Endodermal cell (in vitro differentiated cells): ENCODE results near the gene UBL4B. TPM values are rescaled to one million over a fixed set of nuclear protein-coding genes. Genes with fewer than 3 reads are reported as not detected.
A peak's percentile ranks its signal among the peaks of the same experiment; 100 is the strongest.

ENCODE experiments used
- DNase-seq: peaks from one replicate; pipeline ENCODE4 v3.0.0-alpha.2; 2017
- H3K27ac ChIP-seq: 2 replicates; pipeline ENCODE4 v1.5.1; 2013; ENCODE audit warnings: mild to moderate bottlenecking, low read depth, low read length, moderate library complexity
- H3K27me3 ChIP-seq: 2 replicates; pipeline ENCODE4 v1.6.1; 2013; ENCODE audit warnings: mild to moderate bottlenecking, low read length, moderate library complexity; ENCODE audit not compliant: insufficient read depth, control insufficient read depth, poor library complexity, severe bottlenecking
- H3K36me3 ChIP-seq: 2 replicates; pipeline ENCODE4 v1.7.0; 2013; ENCODE audit warnings: mild to moderate bottlenecking, low read length, moderate library complexity; ENCODE audit not compliant: control insufficient read depth, insufficient read depth
- H3K4me1 ChIP-seq: one replicate; pipeline ENCODE4 v1.7.0; 2013; ENCODE audit warnings: low read length; ENCODE audit not compliant: control insufficient read depth, insufficient read depth
- H3K4me3 ChIP-seq: 2 replicates; pipeline ENCODE4 v1.5.1; 2013; ENCODE audit warnings: mild to moderate bottlenecking, low read length, moderate library complexity
- H3K9ac ChIP-seq: 2 replicates; pipeline ENCODE4 v1.6.1; 2013; ENCODE audit warnings: mild to moderate bottlenecking, low read length, moderate library complexity; ENCODE audit not compliant: poor library complexity, severe bottlenecking; ENCODE audit errors: extremely low read depth
- H3K9me3 ChIP-seq: 2 replicates; pipeline ENCODE4 v1.6.1; 2013; ENCODE audit warnings: mild to moderate bottlenecking, low read length, moderate library complexity; ENCODE audit not compliant: control insufficient read depth
- H3K27ac Mint-ChIP-seq: 2 replicates; pipeline ENCODE4 v1.8.0; 2020; ENCODE audit warnings: mixed read lengths
- H3K27me3 Mint-ChIP-seq: 2 replicates; pipeline ENCODE4 v1.8.0; 2021; ENCODE audit warnings: mild to moderate bottlenecking, mixed read lengths; ENCODE audit not compliant: insufficient read depth
- H3K36me3 Mint-ChIP-seq: 2 replicates; pipeline ENCODE4 v1.8.0; 2020; ENCODE audit warnings: low read depth, mixed read lengths
- H3K4me1 Mint-ChIP-seq: 2 replicates; pipeline ENCODE4 v1.8.0; 2020; ENCODE audit warnings: mixed read lengths
- H3K4me3 Mint-ChIP-seq: 2 replicates; pipeline ENCODE4 v1.8.0; 2020; ENCODE audit warnings: mild to moderate bottlenecking, moderate library complexity, mixed read lengths
- H3K9me3 Mint-ChIP-seq: 2 replicates; pipeline ENCODE4 v1.8.0; 2020; ENCODE audit warnings: mild to moderate bottlenecking, mixed read lengths
- CTCF ChIP-seq: fragments of 200-600 bp; sonication (generic); conservative IDR thresholded peaks from 2 replicates; pipeline ENCODE4 v1.5.0; 2021; ENCODE audit warnings: antibody characterized with exemption, mild to moderate bottlenecking
- WGBS, 2 experiments: methylation state at CpG; one replicate each; pipeline versions ENCODE4 v1.1.5 to v1.1.7; 2013; ENCODE audit warnings: missing lambda C conversion rate in 2 of 2, mixed read lengths in 1 of 2; ENCODE audit not compliant: insufficient coverage in 1 of 2, insufficient read length in 1 of 2; 5-methylcytosine and 5-hydroxymethylcytosine counted together
- total RNA-seq, 2 donors: library from RNA; stranded (reverse); fragmentation: NEBNext Ultra II Directional in 1 of 2; extraction: Animal tissue kit (Norgen Biotek cat#: 25700) in 1 of 2; gene quantifications; 2 replicates in 1 of 2; 3 replicates in 1 of 2; pipeline ENCODE4 v1.2.1, GENCODE V29; 2021

Gene UBL4B
- total RNA-seq, 2 donors from 2014 or later = not detected

DNA sequence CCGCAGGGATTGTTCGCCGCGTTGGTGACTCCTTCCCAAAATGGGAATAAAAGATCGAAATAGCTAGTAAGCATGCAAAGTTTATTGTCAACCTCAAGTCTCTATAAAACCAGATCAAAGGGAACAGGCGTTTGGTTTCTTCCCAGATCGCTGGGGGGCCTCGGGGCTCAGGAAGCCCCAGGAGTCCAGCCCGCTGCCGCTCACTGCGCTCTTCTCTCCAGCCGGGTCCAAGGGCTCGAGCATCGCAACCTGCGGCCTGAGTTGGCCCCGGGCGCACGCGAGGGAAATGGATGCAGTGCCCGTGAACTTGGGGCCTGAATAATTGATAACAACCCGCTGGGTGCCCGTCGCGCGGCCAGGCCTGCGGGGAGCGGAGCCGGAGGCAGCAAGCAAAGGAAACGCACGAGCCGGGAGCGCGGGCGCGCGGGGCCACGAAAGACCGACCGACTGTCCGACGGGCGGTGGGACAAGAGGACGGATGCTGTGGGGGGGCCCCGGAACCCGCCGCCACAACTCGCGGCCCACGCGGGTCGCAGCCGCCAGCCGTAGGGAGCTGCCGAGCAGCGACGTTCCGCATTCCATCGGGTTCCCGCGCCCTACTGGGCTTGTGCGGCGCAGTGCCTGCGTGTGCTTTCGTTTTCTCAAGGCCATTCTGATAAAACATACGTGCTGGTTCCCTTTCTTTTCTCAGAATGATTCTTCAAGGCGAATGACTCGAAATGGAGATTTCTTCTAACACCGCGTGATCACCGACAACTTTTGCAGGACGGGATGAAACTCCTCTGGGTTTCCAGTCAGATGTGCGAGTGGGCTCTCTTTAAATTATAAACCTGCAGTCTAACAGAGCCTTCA is 27.8 kb upstream of the UBL4B start:
- no peak for TF ChIP-seq CTCF
- Mint-ChIP-seq H3K4me1 (peaks cover 13% of the 10 kb centered on the region), H3K9me3 (no peaks in the 10 kb centered on the region), H3K27me3 (peaks cover 84% of the 10 kb centered on the region), H3K27ac (no peak overlapping the region), H3K4me3 (peak overlapping the region; percentile 43), H3K36me3 (no peaks in the 10 kb centered on the region)
- peak; percentile 63 for DNase-seq
- H3K9me3 ChIP-seq = no peaks in the 10 kb centered on the region
- no peak overlapping the region for H3K9ac ChIP-seq
- H3K36me3 ChIP-seq = no peaks in the 10 kb centered on the region
- 2 to 4% methylated on average over 26 to 72 of the region's 72 CpGs for WGBS, 2 experiments
- no peak overlapping the region for H3K27ac ChIP-seq
- H3K27me3 ChIP-seq = peaks cover 87% of the 10 kb centered on the region
- H3K4me1 ChIP-seq = peaks cover 9% of the 10 kb centered on the region
- H3K4me3 ChIP-seq = peak overlapping the region; percentile 66

GRCh38 chr1:110085671-110086070 is 26.6 kb upstream of the UBL4B start:
- Mint-ChIP-seq H3K9me3 (no peaks in the 10 kb centered on the region), H3K27me3 (peaks cover 80% of the 10 kb centered on the region), H3K36me3 (no peaks in the 10 kb centered on the region), H3K4me3 (no peak overlapping the region), H3K27ac (no peak overlapping the region), H3K4me1 (peaks cover 16% of the 10 kb centered on the region)
- TF ChIP-seq CTCF = no peak
- H3K27ac ChIP-seq = no peak overlapping the region
- WGBS, 2 experiments = 24 to 45% methylated on average over 3 to 5 of the region's 5 CpGs
- no peak for DNase-seq
- peaks cover 13% of the 10 kb centered on the region for H3K4me1 ChIP-seq
- H3K4me3 ChIP-seq = no peak overlapping the region
- no peaks in the 10 kb centered on the region for H3K36me3 ChIP-seq
- peaks cover 87% of the 10 kb centered on the region for H3K27me3 ChIP-seq
- no peaks in the 10 kb centered on the region for H3K9me3 ChIP-seq
- H3K9ac ChIP-seq = no peak overlapping the region

DNA sequence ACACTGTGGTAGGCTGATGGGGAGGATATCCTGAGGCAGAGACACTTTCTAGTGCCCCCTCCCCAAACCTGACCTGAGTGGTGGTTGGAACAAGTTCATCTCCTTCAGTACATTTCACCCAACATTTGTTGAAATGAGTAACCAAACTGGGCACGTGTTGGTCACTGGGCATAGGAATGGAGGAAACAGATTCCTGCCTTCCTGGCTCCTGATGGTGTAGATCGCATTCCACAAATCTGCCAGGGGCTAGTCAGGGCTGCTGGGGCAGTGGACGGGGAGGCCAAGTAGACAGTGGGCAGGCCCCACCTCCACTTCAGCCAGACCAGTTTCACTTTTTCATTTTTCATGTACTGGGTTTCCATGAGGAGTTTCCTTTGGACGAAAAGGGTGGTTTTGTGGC is 25.3 kb upstream of the UBL4B start:
- 44 to 77% methylated on average over 2 to 4 of the region's 4 CpGs for WGBS, 2 experiments
- TF ChIP-seq CTCF = no peak
- no peak for DNase-seq
- Mint-ChIP-seq H3K36me3 (no peaks in the 10 kb centered on the region), H3K27me3 (peaks cover 77% of the 10 kb centered on the region), H3K27ac (no peak overlapping the region), H3K4me3 (no peak overlapping the region), H3K4me1 (peaks cover 16% of the 10 kb centered on the region), H3K9me3 (no peaks in the 10 kb centered on the region)
- peaks cover 87% of the 10 kb centered on the region for H3K27me3 ChIP-seq
- no peak overlapping the region for H3K27ac ChIP-seq
- no peak overlapping the region for H3K4me3 ChIP-seq
- H3K36me3 ChIP-seq = no peaks in the 10 kb centered on the region
- peaks cover 13% of the 10 kb centered on the region for H3K4me1 ChIP-seq
- H3K9ac ChIP-seq = no peak overlapping the region
- no peaks in the 10 kb centered on the region for H3K9me3 ChIP-seq
